Hippocampal formation (tissue), 2 donors: ENCODE measurements around the gene MED20.
A peak's percentile ranks its signal among the peaks of the same experiment; 100 is the strongest.
"Not testable (repeated sequence)": the region's sequence is repeated elsewhere in the genome, so short reads cannot be mapped to it uniquely, and the experiment has no call there.

Experiments used
- DNase-seq, 2 donors: peaks; one replicate each; lab custom pipeline; 2025; lab: John Stamatoyannopoulos, UW

The MED20 gene, protein sequence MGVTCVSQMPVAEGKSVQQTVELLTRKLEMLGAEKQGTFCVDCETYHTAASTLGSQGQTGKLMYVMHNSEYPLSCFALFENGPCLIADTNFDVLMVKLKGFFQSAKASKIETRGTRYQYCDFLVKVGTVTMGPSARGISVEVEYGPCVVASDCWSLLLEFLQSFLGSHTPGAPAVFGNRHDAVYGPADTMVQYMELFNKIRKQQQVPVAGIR

DNA sequence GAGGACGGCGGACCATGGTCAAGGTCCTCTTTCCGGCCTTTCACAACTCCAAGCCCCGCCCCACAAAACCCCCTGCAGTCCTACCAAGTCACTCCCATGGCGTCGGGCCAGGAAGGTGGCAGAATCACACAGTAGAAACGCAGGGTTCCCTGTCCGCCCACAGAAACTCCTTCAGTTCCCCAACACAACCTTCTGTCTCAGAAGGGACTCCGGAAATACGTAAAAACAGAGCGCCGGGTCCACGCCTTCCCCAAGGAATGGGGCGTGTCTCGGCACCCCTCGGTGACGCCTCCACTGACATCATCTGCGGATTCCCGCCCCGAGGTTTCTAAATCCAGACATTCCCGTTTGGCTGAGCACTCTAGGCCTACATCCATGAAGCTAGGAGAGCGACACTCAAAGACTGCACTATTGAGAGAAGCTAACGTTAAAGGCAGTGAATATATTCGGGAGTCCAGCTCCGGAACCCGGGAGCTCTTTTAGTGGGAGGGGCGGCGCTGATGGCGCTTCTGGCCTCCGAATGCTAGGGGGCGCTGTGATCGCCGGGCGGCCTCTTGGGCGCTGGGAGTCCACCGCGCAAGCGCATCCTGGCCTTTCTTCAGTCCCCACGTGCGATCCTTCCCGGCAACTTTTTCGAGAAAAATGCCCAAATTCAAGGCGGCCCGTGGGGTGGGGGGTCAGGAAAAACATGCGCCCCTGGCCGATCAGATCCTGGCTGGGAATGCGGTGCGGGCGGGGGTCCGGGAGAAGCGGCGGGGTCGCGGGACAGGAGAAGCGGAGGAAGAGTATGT lies at the start of gene MED20, which contains the start of gene BYSL:
Gene MED20, minus strand, starts transcription at position 219 of the 791 bp plus-strand sequence. Its CDS starts 121 bp downstream, at position 98.
Gene BYSL, plus strand, starts transcription at position 579 of the 791 bp plus-strand sequence. Its CDS starts 64 bp downstream, at position 643.
- DNase-seq = peak; percentile 91 to 96

DNA sequence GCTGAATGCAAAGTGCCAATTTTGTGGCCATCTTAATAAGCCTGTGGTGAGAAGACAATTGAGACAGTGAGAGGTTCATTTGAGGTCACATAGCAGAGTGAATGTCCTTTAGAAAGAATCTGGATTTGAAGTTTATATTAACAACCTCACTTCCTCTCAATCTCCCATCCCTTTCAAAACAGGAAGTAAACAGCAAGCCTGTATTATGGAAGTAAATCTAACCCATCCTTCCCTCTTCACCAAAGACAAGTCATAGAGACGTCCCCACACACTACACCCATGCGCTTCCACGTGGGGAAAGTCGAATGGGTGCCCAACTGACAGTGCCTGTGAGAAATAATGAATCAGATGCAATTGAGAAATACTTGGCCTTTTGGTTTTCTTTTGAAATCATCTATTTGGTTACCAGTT lies 49.5 kb upstream of the MED20 start:
- no peak for DNase-seq

DNA sequence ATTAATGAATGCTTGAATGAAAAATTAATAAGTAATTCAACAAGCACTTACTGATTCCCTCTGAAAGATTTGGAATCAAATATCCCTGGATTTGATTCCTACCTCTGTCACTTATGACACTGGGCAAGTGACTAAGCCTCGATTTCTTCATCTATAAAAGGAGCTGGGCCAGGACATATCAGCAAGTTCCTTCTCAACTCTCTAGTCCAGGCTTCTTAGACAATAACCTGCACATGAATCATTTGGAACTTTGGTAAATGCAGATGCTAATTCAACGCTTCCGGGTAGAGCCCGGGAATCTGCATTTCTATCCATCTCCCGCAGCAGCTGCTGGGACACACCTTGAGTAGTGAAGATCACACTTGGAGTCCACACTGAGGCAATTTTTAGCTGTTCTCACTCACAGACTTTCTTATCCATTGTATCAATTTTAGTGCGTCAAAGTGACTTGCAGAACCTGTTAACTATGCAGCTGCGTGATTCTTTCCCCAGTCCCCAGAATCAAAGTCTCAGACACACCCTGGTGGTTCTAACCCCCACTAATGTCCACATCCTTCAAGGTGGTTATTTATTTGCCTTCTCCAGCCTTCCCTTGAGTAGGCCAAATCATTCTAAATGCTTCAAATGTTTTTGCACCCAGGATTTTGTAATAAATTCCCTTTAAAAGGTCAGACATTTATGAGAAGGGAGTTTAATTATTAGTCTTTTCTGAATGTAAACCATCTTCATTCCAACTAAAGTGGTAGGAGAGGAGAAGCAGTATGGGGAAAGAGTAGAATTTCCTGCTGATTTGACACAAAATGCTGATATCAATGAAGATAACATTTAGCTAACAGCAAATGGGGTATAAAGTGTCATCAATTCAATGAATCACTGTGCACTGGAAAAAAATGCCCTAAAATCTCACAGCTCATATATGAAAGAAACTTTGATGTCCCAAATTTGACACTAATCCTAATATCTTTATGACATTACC lies 46.7 kb upstream of the MED20 start:
- DNase-seq = no peak

DNA sequence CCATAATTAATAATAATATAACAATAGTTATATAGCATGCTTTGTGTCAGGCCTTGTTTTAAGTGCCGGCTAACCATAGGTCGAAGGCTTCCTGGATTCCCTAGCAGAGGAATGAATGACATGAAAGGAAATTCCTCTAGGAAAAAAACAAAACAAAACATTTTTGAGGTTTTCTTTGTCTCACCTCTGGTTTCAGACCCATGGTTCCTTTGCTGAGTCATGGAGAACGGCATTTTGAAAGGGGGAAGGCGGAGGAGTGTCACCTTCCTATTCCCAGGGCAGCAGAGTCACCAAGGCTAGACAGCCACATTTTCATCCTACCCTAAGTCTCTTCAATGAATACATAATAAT lies 46.0 kb upstream of the MED20 start:
- DNase-seq = no peak

DNA sequence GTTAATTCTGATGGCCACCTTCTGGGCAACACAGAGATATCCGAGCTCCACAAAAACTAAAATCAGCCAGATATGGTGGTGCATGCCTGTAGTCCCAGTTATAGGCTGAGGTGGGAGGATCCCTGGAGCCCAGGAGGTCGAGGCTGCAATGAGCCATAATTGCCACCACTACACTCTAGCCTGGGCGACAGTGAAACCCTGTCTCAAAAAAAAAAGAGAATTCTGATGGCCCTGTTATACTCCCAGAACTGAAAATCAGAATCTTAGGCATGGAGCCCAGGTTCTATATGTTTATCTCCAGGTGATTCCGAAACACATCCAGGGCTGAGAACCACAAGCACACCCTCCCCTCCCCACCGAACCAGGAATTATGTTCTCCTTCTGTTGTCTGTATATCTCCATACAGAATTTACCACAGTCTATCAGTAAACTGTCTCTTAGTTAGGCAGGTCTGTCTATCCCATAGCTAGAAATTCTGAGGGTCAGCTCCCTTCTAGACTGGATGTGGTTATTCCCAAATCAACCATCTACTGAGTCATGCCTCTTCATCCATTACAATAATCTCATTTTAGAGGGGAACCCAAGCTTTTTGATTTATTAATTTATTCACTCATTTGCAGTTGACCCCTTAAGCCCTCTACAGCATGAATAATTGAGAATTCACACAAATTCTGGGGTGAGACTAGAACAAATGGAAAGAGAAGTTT lies 45.4 kb upstream of the MED20 start:
- no peak for DNase-seq

DNA sequence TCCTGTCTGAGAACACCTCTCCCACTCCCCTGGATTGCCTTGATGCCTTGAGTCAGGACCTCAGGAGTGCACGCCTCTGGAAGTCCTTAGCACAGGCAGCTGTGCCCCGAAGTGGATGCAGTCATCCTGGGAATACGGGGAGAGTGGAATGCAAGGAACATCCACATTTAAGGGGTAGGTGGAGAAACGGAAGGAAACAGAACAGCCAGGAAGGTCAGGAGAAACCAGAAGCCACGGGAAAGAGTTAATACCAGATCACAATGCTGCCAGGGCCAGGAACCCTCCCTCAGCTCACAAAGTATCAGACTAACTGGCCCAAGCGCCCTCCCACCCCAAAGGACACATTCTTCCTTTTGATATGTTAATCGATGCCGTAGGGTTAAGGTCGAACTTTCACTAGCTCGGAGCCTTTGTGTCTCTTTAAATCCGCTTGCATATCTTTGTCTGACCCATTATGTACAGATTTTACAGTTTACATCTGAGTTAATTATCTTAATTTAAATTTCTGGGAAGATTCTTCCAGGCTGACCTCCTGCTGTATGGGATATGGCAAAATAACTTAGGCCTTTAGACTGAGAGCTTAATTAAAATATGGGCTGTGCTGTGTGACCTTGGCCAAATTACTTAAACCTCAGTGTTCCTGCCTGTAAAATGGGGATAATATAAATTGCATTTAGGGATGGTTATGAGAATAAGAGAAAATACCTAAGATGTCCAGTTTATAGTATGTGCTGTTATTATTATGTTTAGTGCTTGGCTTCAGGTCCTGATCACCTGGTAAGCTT lies 44.7 kb upstream of the MED20 start:
- DNase-seq = no peak

DNA sequence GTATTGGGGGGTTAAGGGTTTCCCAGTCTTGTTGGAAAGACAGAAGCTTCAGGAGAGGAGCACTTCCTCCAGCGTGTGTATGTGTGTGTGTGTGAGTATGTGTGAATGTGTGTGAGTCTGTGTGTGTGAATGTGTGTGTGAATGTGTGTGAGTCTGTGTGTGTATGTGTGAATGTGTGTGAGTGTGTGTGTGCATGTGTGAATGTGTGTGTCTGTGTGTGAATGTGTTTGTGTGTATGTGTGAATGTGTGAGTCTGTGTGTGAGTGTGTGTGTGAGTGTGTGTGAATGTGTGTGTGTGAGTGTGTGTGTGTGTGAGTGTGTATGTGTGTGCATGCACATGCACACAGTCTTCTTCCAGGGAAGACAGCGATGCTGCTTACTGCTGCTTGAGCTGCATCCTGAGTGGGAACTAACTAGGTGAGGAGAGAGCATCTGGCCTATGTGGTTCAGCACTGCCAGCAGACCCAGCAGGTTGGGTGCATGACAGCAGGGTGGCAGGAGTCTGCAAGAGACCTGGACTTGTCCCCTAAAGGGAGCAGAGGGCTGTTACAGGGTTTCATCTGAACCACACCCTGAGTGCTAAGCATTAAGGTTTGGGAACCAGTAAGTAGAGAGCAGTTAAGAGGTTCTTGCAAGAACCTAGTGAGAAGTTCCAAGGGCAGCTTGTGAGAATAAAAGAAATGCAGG lies 43.4 kb upstream of the MED20 start:
- DNase-seq = no peak

DNA sequence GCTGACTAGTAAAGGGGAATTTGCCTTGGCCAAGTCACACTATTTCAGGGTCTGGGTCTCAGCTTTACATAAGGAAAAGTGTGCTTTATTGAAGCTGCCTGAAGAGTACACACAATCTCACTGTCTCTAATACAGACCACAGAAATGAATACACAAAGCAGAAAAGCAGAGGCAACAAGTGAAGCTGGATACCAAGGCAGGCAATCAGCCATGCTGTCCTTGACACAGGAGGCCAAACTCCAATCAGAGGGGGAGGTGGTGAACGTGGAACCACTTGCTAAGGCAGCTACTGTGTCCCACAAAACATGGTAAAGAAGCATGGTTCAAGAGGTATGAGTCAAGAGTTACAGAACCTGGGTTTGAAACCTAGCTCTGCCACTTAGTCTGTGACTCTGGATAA lies 42.4 kb upstream of the MED20 start:
- DNase-seq = no peak

DNA sequence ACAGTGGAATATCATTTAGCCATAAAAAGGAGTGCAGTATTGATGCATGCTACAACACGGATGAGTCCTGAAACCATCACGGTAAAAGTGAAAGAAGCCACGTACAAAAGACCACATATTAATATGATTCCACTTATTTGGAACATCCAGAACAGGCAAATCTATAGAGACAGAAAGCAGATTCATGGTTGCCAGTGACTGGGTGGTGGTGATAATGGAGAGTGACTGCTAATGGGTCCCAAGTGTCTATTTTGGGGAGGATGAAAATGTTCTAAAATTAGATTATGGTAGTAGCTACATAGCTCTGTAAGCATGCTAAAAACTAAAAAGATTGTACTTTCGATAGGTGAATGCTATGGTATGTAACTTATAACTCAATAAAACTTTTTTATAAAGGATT lies 39.1 kb upstream of the MED20 start:
- DNase-seq = no peak

DNA sequence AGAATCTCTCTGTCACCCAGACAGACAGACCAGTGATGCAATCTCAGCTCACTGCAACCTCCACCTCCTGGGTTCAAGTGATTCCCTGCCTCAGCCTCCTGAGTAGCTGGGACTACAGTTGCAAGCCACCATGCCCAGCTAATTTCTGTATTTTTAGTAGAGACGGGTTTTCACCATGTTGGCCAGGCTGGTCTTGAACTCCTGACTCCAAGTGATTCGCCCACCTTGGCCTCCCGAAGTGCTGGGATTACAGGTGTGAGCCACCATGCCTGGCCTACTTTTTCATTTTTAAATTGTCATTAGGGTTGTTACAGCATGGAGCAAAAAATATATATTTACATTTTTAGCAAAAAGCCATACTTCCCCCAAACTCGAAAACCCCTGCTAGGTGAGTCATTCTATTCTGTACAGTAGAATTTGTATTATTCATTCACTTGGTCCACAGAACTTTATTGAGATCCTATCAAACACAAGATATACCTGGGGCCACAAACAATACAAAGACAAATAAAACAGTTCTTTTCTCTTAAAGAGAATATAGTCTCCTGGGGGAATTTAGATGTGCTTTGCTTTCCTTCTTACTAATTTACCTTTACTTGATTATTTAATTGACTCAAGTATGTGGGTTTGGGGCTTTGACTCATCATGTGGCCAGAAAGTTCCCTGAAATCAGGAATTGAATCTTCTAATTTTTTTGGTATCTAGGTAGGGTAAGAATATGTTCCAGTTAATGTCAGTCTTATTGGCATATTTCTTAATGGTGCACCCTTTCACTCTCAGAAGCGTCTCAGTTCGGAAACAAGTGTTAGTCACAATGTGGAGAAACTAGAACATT lies 37.3 kb upstream of the MED20 start:
- no peak for DNase-seq

DNA sequence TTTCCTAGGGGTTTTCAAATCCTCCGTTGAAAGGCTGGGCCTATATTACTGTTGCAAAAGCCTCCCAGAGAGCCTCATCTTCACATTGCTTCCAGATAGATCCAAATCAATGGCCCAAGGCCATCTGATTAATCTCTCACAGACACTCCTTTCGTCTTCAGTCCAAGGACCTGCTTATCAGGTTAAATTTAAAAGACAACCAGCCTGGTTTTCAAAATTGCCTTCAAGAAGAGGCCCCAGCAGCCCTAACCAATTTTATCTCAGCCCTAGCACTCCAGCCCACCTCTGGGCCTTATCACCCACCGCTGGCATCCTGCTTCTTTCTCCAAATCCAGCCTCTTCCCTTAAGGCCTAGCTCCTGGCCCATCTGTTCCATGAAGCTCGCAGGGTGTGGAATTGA lies 36.2 kb upstream of the MED20 start:
- DNase-seq = no peak

DNA sequence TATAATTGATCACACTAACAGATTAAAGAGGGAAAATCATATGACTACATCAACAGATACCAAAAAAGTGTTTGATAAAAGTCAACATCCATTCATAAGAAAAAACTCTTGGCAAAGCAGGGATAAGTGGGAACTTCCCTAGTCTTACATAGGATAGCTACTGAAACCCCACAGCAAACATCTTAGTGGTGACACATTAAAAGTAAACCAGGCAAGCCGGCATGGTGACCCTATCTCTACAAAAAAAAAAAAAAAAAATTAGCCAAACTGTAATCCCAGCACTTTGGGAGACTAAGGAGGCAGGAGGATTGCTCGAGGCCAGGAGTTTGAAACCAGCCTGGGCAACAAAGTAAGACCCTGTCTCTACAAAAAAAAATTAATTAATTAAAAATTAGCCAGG lies 34.5 kb upstream of the MED20 start:
- no peak for DNase-seq

DNA sequence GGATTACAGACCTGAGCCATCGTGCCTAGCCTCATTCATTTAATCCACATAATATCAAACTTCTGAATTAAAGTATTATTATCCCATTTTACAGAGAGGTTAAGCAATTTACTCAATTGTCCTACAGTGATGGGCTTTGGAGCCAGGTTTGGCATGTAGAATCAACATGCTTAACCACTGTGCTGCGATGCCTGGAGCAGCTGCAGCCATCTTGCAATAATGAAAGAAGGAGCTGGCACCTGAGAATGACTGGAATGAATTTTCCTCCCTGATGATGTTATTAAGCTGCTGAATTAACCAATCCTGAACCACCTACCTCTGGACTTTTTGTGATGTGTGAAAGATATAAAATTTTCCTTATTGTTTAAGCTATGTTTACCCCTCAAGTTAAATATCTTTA lies 33.7 kb upstream of the MED20 start:
- DNase-seq = no peak

DNA sequence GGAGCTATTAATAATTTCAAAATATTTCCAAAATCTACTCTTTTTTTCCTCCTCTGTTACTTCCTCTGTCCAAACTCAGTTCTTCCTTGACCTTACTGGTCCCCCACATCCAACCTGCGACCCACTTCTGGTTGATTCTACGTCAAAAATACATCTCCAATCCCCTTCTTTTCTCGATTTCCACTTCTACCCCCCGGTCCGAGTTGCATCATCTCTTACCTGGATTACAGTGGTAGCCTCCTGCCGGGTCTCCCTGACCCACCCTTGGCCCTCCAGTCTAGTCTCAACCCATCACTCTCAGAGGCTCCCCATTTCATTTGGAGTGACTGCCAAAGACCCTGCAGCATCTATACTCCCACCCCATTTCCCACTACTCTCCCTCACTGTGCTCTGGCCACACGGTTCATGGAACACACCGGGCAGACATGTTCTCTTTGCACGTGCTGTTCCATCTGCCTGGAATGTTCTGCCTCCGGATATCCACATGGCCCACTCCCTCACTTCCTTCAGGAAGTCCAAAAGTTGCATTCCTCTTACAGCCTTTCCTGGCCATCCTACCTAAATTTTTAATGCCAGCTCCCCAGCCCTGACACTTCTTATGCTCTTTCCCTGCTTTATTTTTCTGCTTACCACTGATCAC lies 26.8 kb upstream of the MED20 start:
- DNase-seq = no peak

DNA sequence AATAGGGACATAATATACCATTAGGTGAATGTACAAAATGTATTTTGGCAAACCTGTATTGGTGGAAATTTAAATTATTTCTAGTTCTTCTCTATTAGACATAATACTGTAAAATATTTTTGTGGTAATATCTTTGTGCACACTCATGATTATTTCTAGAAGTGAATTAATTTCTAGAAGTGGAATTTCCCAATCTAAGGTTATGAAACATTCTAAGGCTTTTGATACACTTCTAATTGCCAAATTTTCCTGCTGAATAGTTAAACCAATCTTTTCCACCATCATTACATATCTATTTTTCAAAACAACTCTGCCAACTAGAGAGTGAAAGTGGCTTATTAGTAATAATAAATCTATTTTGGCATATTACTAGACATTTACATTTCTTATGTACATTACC lies 22.5 kb upstream of the MED20 start:
- no peak for DNase-seq

DNA sequence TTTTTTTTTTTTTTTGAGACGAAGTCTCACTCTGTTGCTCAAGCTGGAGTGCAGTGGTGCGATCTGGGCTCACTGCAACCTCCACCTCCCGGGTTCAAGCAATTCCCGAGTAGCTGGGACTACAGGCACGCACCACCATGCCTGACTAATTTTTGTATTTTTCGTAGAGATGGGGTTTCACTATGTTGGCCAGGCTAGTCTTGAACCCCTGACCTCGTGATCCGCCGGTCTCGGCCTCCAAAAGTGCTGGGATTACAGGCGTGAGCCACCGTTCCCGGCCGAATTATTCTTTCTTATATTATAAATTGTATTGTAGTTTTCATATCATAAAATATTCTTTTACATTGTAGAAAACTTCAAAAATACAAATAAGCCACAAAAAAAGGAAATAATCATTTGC lies 21.9 kb upstream of the MED20 start:
- not testable (repeated sequence) for DNase-seq

DNA sequence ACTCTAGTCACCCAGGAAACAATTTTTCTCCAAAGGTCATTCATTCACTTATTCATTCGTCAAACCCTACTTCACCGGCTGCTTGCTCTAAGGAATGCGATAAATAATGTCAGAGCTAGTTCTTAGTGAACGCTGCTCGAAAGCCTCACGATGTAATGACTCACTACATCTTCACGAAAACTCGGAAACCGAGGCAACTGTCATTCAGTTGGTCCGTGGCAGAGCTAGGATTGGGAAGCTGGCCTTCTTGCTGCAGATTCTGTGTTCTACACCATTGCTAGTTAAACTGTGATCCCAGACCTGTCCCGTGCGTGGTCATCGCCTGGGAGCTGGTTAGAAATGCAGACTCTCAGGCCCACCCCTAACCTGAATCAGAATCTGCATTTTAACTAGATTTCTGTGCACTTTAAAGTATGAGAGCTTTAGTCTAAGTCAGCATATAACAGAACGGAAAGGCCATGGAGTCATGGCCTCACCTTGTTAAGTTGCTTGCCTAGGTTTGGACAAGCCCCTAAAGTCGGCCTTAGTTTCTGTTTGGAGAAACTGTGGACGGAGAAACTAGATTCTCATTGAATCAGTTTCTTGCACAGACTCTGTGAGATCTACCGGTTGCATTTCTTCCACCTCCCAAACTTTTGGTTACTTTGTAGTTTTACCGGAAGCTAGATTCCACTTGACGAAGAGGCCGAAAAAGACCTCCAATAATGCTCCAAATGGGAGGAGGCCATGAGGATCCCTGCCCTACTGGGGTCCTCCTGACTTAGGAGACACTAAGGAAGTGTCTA lies 21.3 kb upstream of the MED20 start:
- DNase-seq = peak in 1 of 2 donors; percentile 87
